ENCODE measurements around the gene ARMC7.
"Not testable (repeated sequence)": the region's sequence is repeated elsewhere in the genome, so short reads cannot be mapped to it uniquely, and the experiment has no call there.

Gene ARMC7

DNA sequence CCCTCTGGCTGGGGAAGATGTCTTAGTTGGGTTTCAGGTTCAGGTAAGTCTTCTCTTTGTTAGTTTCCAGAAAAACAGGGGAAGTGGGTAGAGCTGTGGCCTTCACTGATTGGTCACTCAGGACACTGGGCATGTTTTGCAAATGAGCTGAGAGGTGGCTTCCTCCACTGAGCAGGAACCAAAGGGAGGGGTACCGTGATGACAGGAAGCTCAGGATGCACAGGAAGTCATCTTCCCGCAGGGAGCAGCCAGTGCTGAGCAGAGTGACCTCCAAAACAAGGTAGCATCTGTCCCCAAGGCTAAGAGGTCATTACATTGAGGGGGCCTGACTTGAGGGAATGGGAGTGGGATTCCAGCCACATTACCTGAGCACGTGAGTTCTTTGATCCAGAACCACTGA lies 16.2 kb downstream of the ARMC7 start:
- no peak overlapping the region for H3K4me2 ChIP-seq (ENCODE audit: low read depth, low read length)
- H3K9me2 ChIP-seq (replicated peaks; ENCODE audit: insufficient read depth, low read length): no peaks in the 10 kb centered on the region
- H3K4me3 ChIP-seq (ENCODE audit: low read length): no peak overlapping the region
- H4K20me1 ChIP-seq (ENCODE audit: insufficient read depth, low read length): no peaks in the 10 kb centered on the region
- no peak overlapping the region for H3K9ac ChIP-seq (ENCODE audit: low read length)
- H3K27ac ChIP-seq (ENCODE audit: low read length): no peak overlapping the region
- no peaks in the 10 kb centered on the region for H3K36me3 ChIP-seq (replicated peaks; ENCODE audit: insufficient read depth, low read length)
- no peaks in the 10 kb centered on the region for H3K9me3 ChIP-seq (replicated peaks; ENCODE audit: insufficient read depth, low read length)
- H3K27me3 ChIP-seq (replicated peaks; ENCODE audit: insufficient read depth, low read length): no peaks in the 10 kb centered on the region
- no peak overlapping the region for H2AFZ ChIP-seq (ENCODE audit: low read length)
- no peaks in the 10 kb centered on the region for H3F3A ChIP-seq (ENCODE audit: insufficient read depth, low read length)
- H3K4me1 ChIP-seq (ENCODE audit: low read length): peaks cover 7% of the 10 kb centered on the region
- H3K79me2 ChIP-seq (ENCODE audit: low read length): peaks cover 6% of the 10 kb centered on the region; the same call in 1 of the 2 replicates
- TF ChIP-seq EZH2phosphoT487 (IDR thresholded peaks at IDR 0.05; ENCODE audit: low read length) (no peak), CTCF (IDR thresholded peaks at IDR 0.05; ENCODE audit: low read length) (no peak), EZH2 (optimal IDR thresholded peaks at IDR 0.05; ENCODE audit: low read depth, low read length) (no peak)
- DNase-seq: peak; percentile 12

GRCh38 chr17:75126954-75127353 lies 17.2 kb downstream of the ARMC7 start:
- Histone ChIP-seq H3K4me1 (ENCODE audit: low read length) (peaks cover 7% of the 10 kb centered on the region), H3K9me3 (replicated peaks; ENCODE audit: insufficient read depth, low read length) (no peaks in the 10 kb centered on the region), H3K79me2 (ENCODE audit: low read length) (peaks cover 6% of the 10 kb centered on the region; the same call in 1 of the 2 replicates), H3F3A (ENCODE audit: insufficient read depth, low read length) (no peaks in the 10 kb centered on the region), H4K20me1 (ENCODE audit: insufficient read depth, low read length) (no peaks in the 10 kb centered on the region), H3K4me3 (ENCODE audit: low read length) (no peak overlapping the region), H3K9ac (ENCODE audit: low read length) (no peak overlapping the region), H3K27ac (ENCODE audit: low read length) (no peak overlapping the region), H3K36me3 (replicated peaks; ENCODE audit: insufficient read depth, low read length) (no peaks in the 10 kb centered on the region), H3K9me2 (replicated peaks; ENCODE audit: insufficient read depth, low read length) (no peaks in the 10 kb centered on the region), H2AFZ (ENCODE audit: low read length) (no peak overlapping the region), H3K4me2 (ENCODE audit: low read depth, low read length) (no peak overlapping the region), H3K27me3 (replicated peaks; ENCODE audit: insufficient read depth, low read length) (no peaks in the 10 kb centered on the region)
- no peak for DNase-seq
- TF ChIP-seq EZH2phosphoT487 (IDR thresholded peaks at IDR 0.05; ENCODE audit: low read length) (no peak), EZH2 (optimal IDR thresholded peaks at IDR 0.05; ENCODE audit: low read depth, low read length) (no peak), CTCF (IDR thresholded peaks at IDR 0.05; ENCODE audit: low read length) (no peak)

- H3K4me1 ChIP-seq (ENCODE audit: low read length); H3K27me3 ChIP-seq (replicated peaks; ENCODE audit: insufficient read depth, low read length); H2AFZ ChIP-seq (ENCODE audit: low read length); H4K20me1 ChIP-seq (ENCODE audit: insufficient read depth, low read length); H3K9me3 ChIP-seq (replicated peaks; ENCODE audit: insufficient read depth, low read length); H3K4me2 ChIP-seq (ENCODE audit: low read depth, low read length); H3K9ac ChIP-seq (ENCODE audit: low read length); H3K27ac ChIP-seq (ENCODE audit: low read length); H3K79me2 ChIP-seq (ENCODE audit: low read length); DNase-seq; H3K9me2 ChIP-seq (replicated peaks; ENCODE audit: insufficient read depth, low read length); H3K36me3 ChIP-seq (replicated peaks; ENCODE audit: insufficient read depth, low read length); H3F3A ChIP-seq (ENCODE audit: insufficient read depth, low read length); H3K4me3 ChIP-seq (ENCODE audit: low read length): not testable (repeated sequence)
Measured at GRCh38 chr17:75127936-75128335, 18.2 kb downstream of the ARMC7 start.

DNA sequence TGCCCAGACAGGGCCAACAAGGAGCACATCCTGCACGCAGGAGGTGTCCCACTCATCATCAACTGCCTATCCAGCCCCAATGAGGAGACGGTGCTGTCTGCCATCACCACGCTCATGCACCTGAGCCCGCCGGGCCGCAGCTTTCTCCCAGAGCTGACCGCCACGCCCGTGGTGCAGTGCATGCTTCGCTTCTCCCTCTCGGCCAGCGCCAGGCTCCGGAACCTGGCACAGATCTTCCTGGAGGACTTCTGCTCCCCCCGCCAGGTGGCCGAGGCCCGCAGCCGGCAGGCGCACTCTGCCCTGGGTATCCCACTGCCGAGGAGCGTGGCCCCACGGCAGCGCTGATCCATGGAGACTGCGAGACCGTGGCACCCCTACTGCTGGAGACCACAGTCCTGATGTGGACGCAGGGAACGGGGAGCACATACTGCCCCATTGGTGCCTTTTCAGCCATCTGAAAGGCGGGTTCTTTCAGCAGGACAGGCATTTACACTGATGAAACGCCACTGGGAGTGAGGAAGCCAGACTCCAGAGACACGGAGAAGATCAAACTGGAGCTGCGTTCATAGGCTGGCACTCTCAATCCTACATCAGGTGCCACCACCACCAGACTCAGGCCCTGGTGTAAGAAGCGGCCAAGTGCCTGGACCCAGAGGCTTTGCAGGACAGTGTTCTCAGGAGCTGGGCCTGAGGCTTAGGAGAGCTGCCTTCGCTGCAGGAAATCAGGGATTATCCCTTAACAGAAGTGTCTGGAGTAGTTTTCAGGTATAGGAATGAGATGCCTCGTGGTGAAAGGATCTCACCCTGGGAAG lies 19.1 kb downstream of the ARMC7 start:
- no peaks in the 10 kb centered on the region for H4K20me1 ChIP-seq (ENCODE audit: insufficient read depth, low read length)
- H2AFZ ChIP-seq (ENCODE audit: low read length): no peak overlapping the region
- no peaks in the 10 kb centered on the region for H3F3A ChIP-seq (ENCODE audit: insufficient read depth, low read length)
- no peaks in the 10 kb centered on the region for H3K9me2 ChIP-seq (replicated peaks; ENCODE audit: insufficient read depth, low read length)
- no peak overlapping the region for H3K4me3 ChIP-seq (ENCODE audit: low read length)
- no peaks in the 10 kb centered on the region for H3K36me3 ChIP-seq (replicated peaks; ENCODE audit: insufficient read depth, low read length)
- no peaks in the 10 kb centered on the region for H3K9me3 ChIP-seq (replicated peaks; ENCODE audit: insufficient read depth, low read length)
- H3K9ac ChIP-seq (ENCODE audit: low read length): no peak overlapping the region
- H3K79me2 ChIP-seq (ENCODE audit: low read length): peaks cover 6% of the 10 kb centered on the region; the same call in 1 of the 2 replicates
- H3K4me2 ChIP-seq (ENCODE audit: low read depth, low read length): no peak overlapping the region
- peaks cover 7% of the 10 kb centered on the region for H3K4me1 ChIP-seq (ENCODE audit: low read length)
- H3K27ac ChIP-seq (ENCODE audit: low read length): no peak overlapping the region
- TF ChIP-seq EZH2 (optimal IDR thresholded peaks at IDR 0.05; ENCODE audit: low read depth, low read length) (no peak), CTCF (IDR thresholded peaks at IDR 0.05; ENCODE audit: low read length) (no peak), EZH2phosphoT487 (IDR thresholded peaks at IDR 0.05; ENCODE audit: low read length) (no peak)
- no peak for DNase-seq
- H3K27me3 ChIP-seq (replicated peaks; ENCODE audit: insufficient read depth, low read length): no peaks in the 10 kb centered on the region
